Prostate gland (tissue), 2 donors: ENCODE results near the gene CDC42BPB.

Source experiments
- CTCF ChIP-seq, 4 experiments: fragments of 200-600 bp in 2 of 4; fragments of 450-650 bp in 2 of 4; sonication (generic) in 2 of 4; IDR thresholded peaks; 1 replicate in 3 of 4; 2 replicates in 1 of 4; pipeline ENCODE4 v1.5.1; 2016 to 2019; ENCODE audit warnings: antibody characterized with exemption in 4 of 4, mild to moderate bottlenecking in 2 of 4, moderate library complexity in 2 of 4
- POLR2A ChIP-seq: fragments of 450-650 bp; IDR thresholded peaks from one replicate; pipeline ENCODE4 v1.6.1; 2016; ENCODE audit warnings: antibody characterized with exemption, mild to moderate bottlenecking

GRCh38 chr14:102964152-102964730 is 93.1 kb downstream of the CDC42BPB start:
- TF ChIP-seq CTCF (IDR thresholded peaks at IDR 0.05): no peak
- TF ChIP-seq POLR2A: no peak
